SK-N-SH treated with all-trans-retinoic acid at 6 μM for 48 hours (cell line): ENCODE measurements around the gene BEGAIN.

ENCODE experiments used
- ATAC-seq: fragments of 200-7000 bp; cut with Tn5 transposase; 3 replicates; pipeline ENCODE4 v1.9.1; 2020; ENCODE audit warnings: mild to moderate bottlenecking, moderate library complexity
- ARNTL ChIP-seq: fragments of 450-650 bp; formaldehyde crosslinking; IDR thresholded peaks from 2 replicates; pipeline ENCODE4 v1.5.0; 2020; ENCODE audit warnings: low read depth, mild to moderate bottlenecking, moderate library complexity, borderline replicate concordance
- BACH2 ChIP-seq: fragments of 250-450 bp; sonication (Bioruptor Pico); IDR thresholded peaks from 2 replicates; pipeline ENCODE4 v1.9.0; 2021; ENCODE audit warnings: mild to moderate bottlenecking, borderline replicate concordance
- CREB5 ChIP-seq: fragments of 250-450 bp; sonication (Bioruptor Pico); IDR thresholded peaks from 2 replicates; pipeline ENCODE4 v1.5.1; 2020; ENCODE audit warnings: low read depth, mild to moderate bottlenecking, moderate library complexity
- CSDC2 ChIP-seq: fragments of 250-450 bp; sonication (Bioruptor Pico); IDR thresholded peaks from 2 replicates; pipeline ENCODE4 v1.5.0; 2020; ENCODE audit warnings: mild to moderate bottlenecking, moderate library complexity
- CSRNP3 ChIP-seq: fragments of 250-450 bp; sonication (Bioruptor Pico); IDR thresholded peaks from 2 replicates; pipeline ENCODE4 v1.5.1; 2021; ENCODE audit warnings: mild to moderate bottlenecking, moderate library complexity
- ESRRG ChIP-seq: fragments of 250-450 bp; sonication (Bioruptor Pico); IDR thresholded peaks from 2 replicates; pipeline ENCODE4 v1.6.1; 2021; ENCODE audit warnings: mild to moderate bottlenecking
- ISL1 ChIP-seq: fragments of 250-450 bp; sonication (Bioruptor Pico); IDR thresholded peaks from 2 replicates; pipeline ENCODE4 v2.1.2; 2022; ENCODE audit warnings: mild to moderate bottlenecking, moderate library complexity
- PATZ1 ChIP-seq: fragments of 250-450 bp; sonication (Bioruptor Pico); IDR thresholded peaks from 2 replicates; pipeline ENCODE4 v1.8.0; 2020; ENCODE audit warnings: mild to moderate bottlenecking, moderate library complexity, borderline replicate concordance
- POU6F1 ChIP-seq: fragments of 250-450 bp; sonication (Bioruptor Pico); IDR thresholded peaks from 2 replicates; pipeline ENCODE4 v1.8.0; 2021; ENCODE audit warnings: low read depth, mild to moderate bottlenecking, moderate library complexity, borderline replicate concordance
- PPARA ChIP-seq: fragments of 250-450 bp; sonication (Bioruptor Pico); IDR thresholded peaks from 2 replicates; pipeline ENCODE4 v1.5.0; 2020; ENCODE audit warnings: mild to moderate bottlenecking, borderline replicate concordance
- RARB ChIP-seq: fragments of 250-450 bp; sonication (Bioruptor Pico); IDR thresholded peaks from 2 replicates; pipeline ENCODE4 v1.8.0; 2021; ENCODE audit warnings: mild to moderate bottlenecking, moderate library complexity
- SNAI2 ChIP-seq: fragments of 250-450 bp; sonication (Bioruptor Pico); IDR thresholded peaks from 2 replicates; pipeline ENCODE4 v1.5.0; 2020; ENCODE audit warnings: mild to moderate bottlenecking, moderate library complexity
- TCF4 ChIP-seq: fragments of 250-450 bp; sonication (Bioruptor Pico); IDR thresholded peaks from 2 replicates; pipeline ENCODE4 v1.8.0; 2021; ENCODE audit warnings: mild to moderate bottlenecking, moderate library complexity, borderline replicate concordance
- TOX ChIP-seq: fragments of 250-450 bp; sonication (Bioruptor Pico); IDR thresholded peaks from 2 replicates; pipeline ENCODE4 v1.8.0; 2021; ENCODE audit warnings: mild to moderate bottlenecking, moderate library complexity, borderline replicate concordance
- TSHZ2 ChIP-seq: fragments of 250-450 bp; sonication (Bioruptor Pico); IDR thresholded peaks from 2 replicates; pipeline ENCODE4 v1.5.0; 2020; ENCODE audit warnings: mild to moderate bottlenecking, moderate library complexity
- ZC3H10 ChIP-seq: fragments of 250-450 bp; sonication (Bioruptor Pico); IDR thresholded peaks from 2 replicates; pipeline ENCODE4 v1.5.1; 2021; ENCODE audit warnings: mild to moderate bottlenecking, moderate library complexity
- ZFP3 ChIP-seq: fragments of 250-450 bp; sonication (Bioruptor Pico); IDR thresholded peaks from 2 replicates; pipeline ENCODE4 v1.5.0; 2020; ENCODE audit warnings: mild to moderate bottlenecking, moderate library complexity
- ZNF565 ChIP-seq: fragments of 450-650 bp; formaldehyde crosslinking; conservative IDR thresholded peaks from 2 replicates; pipeline ENCODE4 v1.5.0; 2020; ENCODE audit warnings: low read depth, mild to moderate bottlenecking, moderate library complexity
- ZNF70 ChIP-seq: fragments of 450-650 bp; formaldehyde crosslinking; IDR thresholded peaks from 2 replicates; pipeline ENCODE4 v1.5.0; 2020; ENCODE audit warnings: mild to moderate bottlenecking, moderate library complexity
- ZNF8 ChIP-seq: fragments of 450-650 bp; formaldehyde crosslinking; IDR thresholded peaks from 2 replicates; pipeline ENCODE4 v1.5.0; 2020; ENCODE audit warnings: mild to moderate bottlenecking, moderate library complexity

Gene BEGAIN

GRCh38 chr14:100609331-100609870, 22.2 kb upstream of the BEGAIN start (continued):
- no peak for TF ChIP-seq CSRNP3 (CRISPR knock-in tag)
- TF ChIP-seq ISL1 (CRISPR knock-in tag): no peak

GRCh38 chr14:100608586-100609330, 21.5 kb upstream of the BEGAIN start:
- TF ChIP-seq PATZ1: no peak
- TF ChIP-seq ZNF70 (CRISPR knock-in tag): no peak
- no peak for TF ChIP-seq ESRRG
- no peak for TF ChIP-seq ISL1 (CRISPR knock-in tag)
- ATAC-seq: no peak

GRCh38 chr14:100608064-100608463, 20.8 kb upstream of the BEGAIN start:
- TF ChIP-seq ZNF70 (CRISPR knock-in tag) (no peak), ZFP3 (CRISPR knock-in tag) (no peak), ISL1 (CRISPR knock-in tag) (no peak), ESRRG (no peak), TOX (no peak), CREB5 (CRISPR knock-in tag) (no peak), PPARA (no peak), ZNF8 (CRISPR knock-in tag) (no peak), PATZ1 (no peak), POU6F1 (CRISPR knock-in tag) (no peak), ZC3H10 (CRISPR knock-in tag) (no peak), CSDC2 (no peak), RARB (CRISPR knock-in tag) (no peak), SNAI2 (CRISPR knock-in tag) (no peak), BACH2 (CRISPR knock-in tag) (no peak), ZNF565 (CRISPR knock-in tag) (no peak), ARNTL (CRISPR knock-in tag) (no peak), CSRNP3 (CRISPR knock-in tag) (no peak)
- ATAC-seq: no peak

GRCh38 chr14:100607611-100607956, 20.4 kb upstream of the BEGAIN start:
- no peak for ATAC-seq
- TF ChIP-seq ZNF70 (CRISPR knock-in tag) (no peak), ZNF565 (CRISPR knock-in tag) (no peak), TSHZ2 (CRISPR knock-in tag) (no peak), TCF4 (CRISPR knock-in tag) (no peak), CSRNP3 (CRISPR knock-in tag) (no peak), BACH2 (CRISPR knock-in tag) (no peak)
